Esophagus squamous epithelium (tissue), 4 donors: ENCODE results near the gene PPM1A.

Experiments used
- CTCF ChIP-seq, 6 experiments: fragments of 450-650 bp in 4 of 6; fragments of 200-600 bp in 2 of 6; sonication (generic) in 2 of 6; IDR thresholded peaks; one replicate each; pipeline ENCODE4 v1.5.1; 2016 to 2019; ENCODE audit warnings: antibody characterized with exemption in 6 of 6, mild to moderate bottlenecking in 4 of 6, moderate library complexity in 4 of 6
- POLR2A ChIP-seq, 4 donors: fragments of 450-650 bp; IDR thresholded peaks; one replicate each; pipeline ENCODE4 v1.6.1; 2017; ENCODE audit warnings: antibody characterized with exemption in 4 of 4, mild to moderate bottlenecking in 4 of 4, moderate library complexity in 3 of 4

DNA sequence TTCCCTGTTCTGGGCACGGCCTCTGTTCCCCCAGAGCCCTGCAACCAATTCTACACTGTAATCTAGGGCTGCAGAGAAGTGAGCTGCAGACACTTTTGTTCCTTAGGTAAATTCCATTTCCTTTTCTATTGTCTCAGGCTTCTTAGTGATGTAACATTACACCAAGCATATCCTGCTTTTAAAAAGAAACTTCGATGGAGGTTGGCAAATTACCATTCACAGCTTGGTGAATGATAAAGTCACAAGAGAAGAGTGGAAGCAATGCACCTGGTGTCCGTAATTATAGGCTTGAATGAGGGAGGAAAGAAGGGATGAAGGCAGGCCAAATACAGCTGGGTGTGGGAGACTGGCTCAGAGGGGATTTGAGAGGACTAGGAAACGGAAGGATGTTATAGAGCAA, 68.6 kb downstream of the PPM1A start:
- TF ChIP-seq CTCF (IDR thresholded peaks at IDR 0.05) (no peak), POLR2A (IDR thresholded peaks at IDR 0.05) (no peak)
